GM19467 (cell line): Measurements from ENCODE around the gene PRR20D.
"Not testable (repeated sequence)": the region's sequence is repeated elsewhere in the genome, so short reads cannot be mapped to it uniquely, and the experiment has no call there.

Experiments
- ATAC-seq: cut with Tn5 transposase; IDR thresholded peaks from one replicate; pipeline ENCODE4 v1.9.1; 2021; ENCODE audit warnings: mild to moderate bottlenecking, moderate library complexity; ENCODE audit not compliant: unreplicated experiment

The PRR20D gene

DNA sequence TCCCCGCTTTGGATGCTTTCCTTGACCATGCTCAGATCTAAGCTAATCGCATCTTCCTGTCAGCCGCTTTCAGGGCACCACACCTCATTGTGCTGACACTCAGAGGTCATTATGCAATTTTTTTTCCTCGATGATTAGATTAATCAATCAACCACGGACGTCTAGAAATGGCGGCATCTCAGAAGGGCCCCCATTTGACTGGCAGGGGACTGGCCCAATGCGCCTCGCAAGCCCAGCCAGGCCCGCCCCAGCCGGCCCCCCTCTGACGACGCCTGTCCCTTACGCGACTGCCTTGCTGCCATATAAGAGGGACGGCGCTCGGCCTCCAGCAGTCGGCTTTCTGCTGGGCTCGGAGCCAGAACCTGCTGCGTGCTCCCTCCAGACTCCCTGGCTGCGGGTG, at the start of gene PRR20D:
PRR20D (plus strand) TSS at position 301 of the 400 bp plus-strand sequence. CDS start 387 bp downstream, outside the sequence.
- not testable (repeated sequence) for ATAC-seq

DNA sequence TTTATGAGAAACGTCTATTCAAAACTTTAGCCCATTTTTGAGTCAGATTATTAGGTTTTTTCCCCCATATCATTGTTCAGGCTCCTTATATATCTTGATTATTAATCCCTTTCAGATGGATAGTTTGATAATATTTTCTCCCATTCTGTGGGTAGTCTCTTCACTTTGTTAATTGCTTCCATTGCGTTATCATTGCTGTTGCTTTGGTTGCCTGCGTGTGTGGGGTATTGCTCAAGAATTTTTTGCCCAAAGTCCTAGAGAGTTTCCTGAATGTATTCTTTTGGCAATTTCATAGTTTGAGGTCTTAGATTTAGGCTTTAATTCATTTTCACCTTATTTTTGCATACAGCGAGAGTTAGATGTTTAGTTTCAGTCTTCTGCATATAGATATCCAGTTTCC, 45.5 kb upstream of the PRR20D start:
- ATAC-seq = no peak

DNA sequence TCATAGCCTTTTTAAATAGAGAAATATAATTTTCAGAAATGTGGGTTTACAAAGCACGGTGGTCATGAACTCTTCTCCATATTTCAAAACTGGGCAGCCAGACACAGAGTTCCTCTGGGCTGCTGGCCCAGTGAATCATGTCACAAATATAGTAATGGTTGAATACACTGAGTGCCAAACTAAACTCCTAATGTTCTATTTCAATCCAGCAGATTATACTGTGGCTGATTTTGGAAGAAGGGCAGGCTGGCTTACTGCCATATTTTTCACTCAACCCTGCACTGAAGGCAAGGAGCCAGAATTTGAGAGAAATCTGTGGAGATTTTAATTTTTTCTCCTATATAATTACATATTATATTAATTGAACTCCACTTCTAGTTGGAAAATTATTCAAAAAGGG, 36.8 kb upstream of the PRR20D start:
- no peak for ATAC-seq

DNA sequence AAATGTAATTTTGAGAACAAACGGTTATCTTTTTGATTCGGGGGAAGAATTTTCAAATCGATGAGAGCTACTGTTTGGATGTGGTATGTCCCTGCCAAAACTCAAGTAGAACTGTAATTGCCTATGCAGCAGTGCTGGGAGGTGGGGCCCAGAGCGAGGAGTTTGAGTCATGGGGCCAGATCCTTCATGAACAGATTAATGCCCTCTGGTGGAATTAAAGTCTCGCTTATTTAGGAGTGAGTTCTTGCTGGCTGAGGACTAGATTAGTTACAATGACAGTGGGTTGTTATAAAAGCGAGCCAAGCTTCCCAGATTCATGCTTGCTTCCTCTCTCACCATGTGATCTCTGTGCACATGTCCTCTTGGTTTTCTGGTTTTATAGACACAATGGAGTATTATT, 31.5 kb upstream of the PRR20D start:
- no peak for ATAC-seq

DNA sequence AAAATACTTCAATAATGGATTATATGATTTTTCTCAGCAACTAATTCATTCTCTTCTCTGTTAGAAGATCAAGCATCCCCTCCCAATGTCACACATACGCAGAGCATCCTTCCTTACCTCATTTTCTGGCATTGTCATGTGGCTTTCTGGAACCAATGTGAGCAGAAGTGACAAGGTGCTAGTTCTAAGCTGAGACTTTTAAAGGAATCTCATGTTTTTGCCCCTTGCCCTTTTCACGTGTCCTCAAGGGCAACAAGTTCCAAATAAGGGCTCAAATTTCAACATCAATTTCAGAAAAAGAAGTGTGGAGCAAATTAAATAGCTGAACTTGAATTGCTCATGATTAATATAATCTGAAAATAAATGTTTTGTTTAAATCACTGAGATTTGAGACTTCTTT, 24.3 kb upstream of the PRR20D start:
- no peak for ATAC-seq

DNA sequence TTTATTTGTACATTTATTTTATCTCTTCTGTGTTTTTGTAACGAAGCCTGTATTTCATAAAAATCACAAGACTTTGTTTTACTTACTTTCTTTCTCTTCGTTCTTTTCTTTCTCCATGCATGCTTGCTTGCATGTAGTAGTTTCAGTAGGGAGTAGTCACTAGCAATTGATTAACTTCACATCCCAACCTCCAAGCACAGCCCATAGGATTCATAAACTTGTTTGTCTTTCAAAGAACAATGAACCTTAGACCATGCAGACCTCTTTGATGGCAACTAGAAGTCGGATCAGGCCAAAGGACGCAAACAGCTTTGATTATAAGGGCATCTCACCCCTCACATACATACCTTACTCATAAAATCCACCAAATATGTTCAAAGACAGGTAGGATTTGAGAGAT, 22.8 kb upstream of the PRR20D start:
- no peak for ATAC-seq

DNA sequence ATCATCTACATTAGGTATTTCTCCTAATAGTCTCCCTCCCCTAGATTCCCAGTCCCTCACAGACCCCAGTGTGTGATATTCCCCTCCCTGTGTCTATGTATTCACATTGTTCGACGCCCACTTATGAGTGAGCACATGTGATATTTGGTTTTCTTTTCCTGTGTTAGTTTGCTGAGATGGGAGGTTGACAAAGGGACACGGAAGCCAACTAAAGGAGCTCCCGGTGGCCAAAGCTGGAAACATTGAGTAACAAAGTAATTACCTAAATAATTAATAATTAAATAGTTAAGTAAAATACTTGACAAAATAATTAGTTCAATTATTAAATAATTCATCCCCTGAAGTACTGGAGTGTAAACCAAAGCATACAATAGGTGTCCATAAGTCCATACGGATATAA, 21.4 kb upstream of the PRR20D start:
- no peak for ATAC-seq

DNA sequence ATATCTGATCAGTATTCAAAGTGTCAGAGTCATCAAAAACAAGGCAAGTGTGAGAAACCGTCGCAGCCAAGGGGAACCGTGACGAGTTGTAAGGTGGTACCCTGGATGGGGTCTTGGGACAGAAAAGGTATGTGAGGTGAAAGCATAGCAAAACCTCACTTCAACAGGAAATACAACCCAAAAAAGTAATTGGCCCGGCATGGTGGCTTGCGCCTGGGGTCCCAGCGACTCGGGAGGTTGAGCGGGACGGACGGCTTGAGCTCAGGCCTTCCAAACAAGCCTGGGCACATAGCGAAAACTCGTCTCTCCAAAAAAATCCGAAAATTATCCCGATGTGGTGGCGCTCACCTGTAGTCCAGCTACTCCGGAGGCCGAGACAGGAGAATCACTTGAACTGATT, 20.7 kb upstream of the PRR20D start:
- ATAC-seq = not testable (repeated sequence)

DNA sequence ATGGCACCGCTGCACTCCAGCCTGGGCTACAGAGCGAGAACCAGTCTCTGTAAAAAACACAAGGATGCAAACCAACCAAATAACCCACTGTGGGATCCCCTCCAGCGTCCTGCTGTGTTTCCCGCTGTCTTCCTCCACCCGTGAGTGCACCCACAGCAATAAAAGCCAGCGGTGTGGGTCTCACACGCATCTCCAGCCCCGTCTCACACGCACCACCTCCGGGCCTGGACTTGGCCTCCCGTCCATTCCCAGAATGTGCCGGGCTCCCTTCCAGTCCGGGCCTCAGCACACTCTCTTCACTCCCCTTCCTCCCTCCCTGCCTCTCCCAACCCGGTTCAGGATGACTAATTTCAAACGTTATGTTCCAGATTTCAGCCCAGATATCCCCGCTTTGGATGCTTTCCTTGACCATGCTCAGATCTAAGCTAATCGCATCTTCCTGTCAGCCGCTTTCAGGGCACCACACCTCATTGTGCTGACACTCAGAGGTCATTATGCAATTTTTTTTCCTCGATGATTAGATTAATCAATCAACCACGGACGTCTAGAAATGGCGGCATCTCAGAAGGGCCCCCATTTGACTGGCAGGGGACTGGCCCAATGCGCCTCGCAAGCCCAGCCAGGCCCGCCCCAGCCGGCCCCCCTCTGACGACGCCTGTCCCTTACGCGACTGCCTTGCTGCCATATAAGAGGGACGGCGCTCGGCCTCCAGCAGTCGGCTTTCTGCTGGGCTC, 20.0 kb upstream of the PRR20D start, which contains the start of gene PRR20A:
PRR20A (plus strand) TSS at position 684 of the 734 bp plus-strand sequence. CDS start 387 bp downstream, outside the sequence.
- ATAC-seq = not testable (repeated sequence)

DNA sequence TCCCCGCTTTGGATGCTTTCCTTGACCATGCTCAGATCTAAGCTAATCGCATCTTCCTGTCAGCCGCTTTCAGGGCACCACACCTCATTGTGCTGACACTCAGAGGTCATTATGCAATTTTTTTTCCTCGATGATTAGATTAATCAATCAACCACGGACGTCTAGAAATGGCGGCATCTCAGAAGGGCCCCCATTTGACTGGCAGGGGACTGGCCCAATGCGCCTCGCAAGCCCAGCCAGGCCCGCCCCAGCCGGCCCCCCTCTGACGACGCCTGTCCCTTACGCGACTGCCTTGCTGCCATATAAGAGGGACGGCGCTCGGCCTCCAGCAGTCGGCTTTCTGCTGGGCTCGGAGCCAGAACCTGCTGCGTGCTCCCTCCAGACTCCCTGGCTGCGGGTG, 13.2 kb upstream of the PRR20D start, which contains the start of gene PRR20B:
PRR20B (plus strand) TSS at position 301 of the 400 bp plus-strand sequence. CDS start 387 bp downstream, outside the sequence.
- not testable (repeated sequence) for ATAC-seq

DNA sequence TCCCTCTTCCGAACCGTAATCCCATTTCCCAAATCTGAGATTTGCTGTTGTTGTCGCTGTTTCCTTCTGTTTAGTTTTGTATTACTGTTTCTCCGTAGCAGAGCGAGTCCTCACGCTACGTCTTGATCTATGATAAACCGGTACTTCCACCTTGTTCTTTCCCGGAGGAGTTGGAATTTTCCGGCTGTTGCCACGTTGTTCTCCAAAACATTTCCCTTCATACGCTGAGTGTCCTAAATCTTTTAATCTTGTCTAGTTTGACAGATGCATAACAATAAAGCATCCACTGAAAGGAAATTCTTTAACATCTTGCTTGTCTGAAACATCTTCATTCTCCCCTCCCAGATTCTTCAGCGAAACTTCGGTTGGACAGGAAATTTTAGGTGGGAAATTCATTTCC, 12.3 kb upstream of the PRR20D start:
- ATAC-seq = not testable (repeated sequence)

DNA sequence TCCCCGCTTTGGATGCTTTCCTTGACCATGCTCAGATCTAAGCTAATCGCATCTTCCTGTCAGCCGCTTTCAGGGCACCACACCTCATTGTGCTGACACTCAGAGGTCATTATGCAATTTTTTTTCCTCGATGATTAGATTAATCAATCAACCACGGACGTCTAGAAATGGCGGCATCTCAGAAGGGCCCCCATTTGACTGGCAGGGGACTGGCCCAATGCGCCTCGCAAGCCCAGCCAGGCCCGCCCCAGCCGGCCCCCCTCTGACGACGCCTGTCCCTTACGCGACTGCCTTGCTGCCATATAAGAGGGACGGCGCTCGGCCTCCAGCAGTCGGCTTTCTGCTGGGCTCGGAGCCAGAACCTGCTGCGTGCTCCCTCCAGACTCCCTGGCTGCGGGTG, 6.7 kb upstream of the PRR20D start, which contains the start of gene PRR20C:
PRR20C (plus strand) TSS at position 301 of the 400 bp plus-strand sequence. CDS start 387 bp downstream, outside the sequence.
- not testable (repeated sequence) for ATAC-seq

DNA sequence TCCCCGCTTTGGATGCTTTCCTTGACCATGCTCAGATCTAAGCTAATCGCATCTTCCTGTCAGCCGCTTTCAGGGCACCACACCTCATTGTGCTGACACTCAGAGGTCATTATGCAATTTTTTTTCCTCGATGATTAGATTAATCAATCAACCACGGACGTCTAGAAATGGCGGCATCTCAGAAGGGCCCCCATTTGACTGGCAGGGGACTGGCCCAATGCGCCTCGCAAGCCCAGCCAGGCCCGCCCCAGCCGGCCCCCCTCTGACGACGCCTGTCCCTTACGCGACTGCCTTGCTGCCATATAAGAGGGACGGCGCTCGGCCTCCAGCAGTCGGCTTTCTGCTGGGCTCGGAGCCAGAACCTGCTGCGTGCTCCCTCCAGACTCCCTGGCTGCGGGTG, 6.5 kb downstream of the PRR20D start, which contains the start of gene PRR20E:
PRR20E (plus strand) TSS at position 301 of the 400 bp plus-strand sequence. CDS start 387 bp downstream, outside the sequence.
- ATAC-seq = not testable (repeated sequence)

DNA sequence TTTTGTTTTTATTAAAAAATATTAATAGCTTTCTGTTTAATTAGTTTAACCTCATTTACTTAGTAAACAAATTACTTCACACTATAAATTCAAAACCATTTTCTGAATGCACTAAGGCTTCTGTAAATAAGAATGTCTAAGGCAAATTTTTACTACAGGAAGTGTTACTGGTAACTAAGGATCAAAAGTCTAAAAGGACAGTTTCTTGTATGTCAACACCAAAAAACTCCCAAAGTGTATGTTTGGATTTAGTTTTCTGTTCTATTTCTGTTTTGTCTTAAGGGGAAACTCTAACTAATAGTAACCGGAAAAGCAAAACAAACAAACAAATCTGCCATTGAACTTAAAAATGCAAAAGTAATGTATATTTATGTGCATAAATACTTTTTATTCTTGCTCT, 31.2 kb downstream of the PRR20D start:
- ATAC-seq = no peak

DNA sequence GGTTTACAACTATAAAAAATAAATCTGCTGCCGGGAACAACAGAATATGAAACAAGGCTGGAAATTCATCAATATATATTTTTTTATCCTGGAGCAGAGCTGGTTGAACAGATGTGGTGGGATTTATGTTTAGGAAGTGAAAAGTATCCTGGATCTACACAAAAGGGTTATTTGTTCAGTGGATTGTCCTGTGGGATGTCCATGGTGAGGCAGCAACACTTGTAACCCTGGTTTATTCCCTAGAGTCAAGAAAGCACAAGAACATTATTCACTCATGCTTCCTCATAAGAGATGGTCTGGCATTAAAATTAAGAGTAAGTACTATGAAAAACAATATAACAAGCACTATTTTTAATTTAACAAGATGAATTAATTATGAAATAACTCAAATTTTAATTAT, 52.6 kb downstream of the PRR20D start:
- ATAC-seq = no peak
